ENCODE results near the gene SFTPB.
"Not testable (repeated sequence)": the region's sequence is repeated elsewhere in the genome, so short reads cannot be mapped to it uniquely, and the experiment has no call there.

Gene SFTPB

GRCh38 chr2:85652056-85652455 lies 15.9 kb downstream of the SFTPB start:
- DNase-seq = no peak

DNA sequence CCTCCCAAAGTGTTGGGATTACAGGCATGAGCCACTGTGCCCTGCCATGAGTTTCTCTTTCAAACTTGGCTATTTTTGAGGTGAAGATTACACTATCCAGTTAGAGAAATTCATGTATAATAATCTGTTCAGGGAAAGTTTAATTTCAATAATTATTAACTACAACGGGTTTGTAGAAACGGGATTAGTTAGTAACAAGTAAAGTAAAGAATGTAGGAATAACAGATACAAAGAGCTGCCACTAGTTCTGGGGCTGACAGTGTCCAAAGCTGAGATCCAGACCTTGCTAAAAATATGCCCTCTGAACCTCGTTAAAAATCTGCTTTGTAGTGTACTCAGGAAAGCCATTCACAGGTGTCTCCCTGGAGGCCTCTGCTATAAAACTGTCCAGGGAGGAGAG lies 16.9 kb downstream of the SFTPB start:
- no peak for DNase-seq

DNA sequence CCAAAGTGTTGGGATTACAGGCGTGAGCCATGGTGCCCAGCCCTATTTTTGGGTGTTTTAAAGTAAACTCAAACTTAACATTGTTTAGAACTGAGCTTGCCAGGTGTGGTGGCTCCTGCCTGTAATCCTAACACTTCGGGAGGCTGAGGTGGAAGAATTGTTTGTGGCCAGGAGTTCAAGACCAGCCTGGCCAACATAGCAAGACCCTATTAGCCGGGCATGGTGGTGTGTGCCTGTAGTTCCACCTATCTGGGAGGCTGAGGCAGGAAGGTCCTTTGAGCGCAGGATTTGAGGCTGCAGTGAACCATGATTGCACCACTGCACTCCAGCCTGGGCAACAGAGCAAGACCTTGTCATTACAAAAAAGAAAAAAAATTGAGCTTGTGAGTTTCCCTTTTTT lies 17.5 kb downstream of the SFTPB start:
- no peak for DNase-seq

- no peak for DNase-seq
Measured at GRCh38 chr2:85649201-85650190, 18.5 kb downstream of the SFTPB start.

GRCh38 chr2:85648619-85649018 lies 19.4 kb downstream of the SFTPB start:
- no peak for DNase-seq

- no peak for DNase-seq
Measured at GRCh38 chr2:85647823-85648526, 20.0 kb downstream of the SFTPB start.

- DNase-seq = no peak
Measured at GRCh38 chr2:85646166-85646565, 21.8 kb downstream of the SFTPB start.

GRCh38 chr2:85644909-85645308 lies 23.1 kb downstream of the SFTPB start:
- DNase-seq = no peak

DNA sequence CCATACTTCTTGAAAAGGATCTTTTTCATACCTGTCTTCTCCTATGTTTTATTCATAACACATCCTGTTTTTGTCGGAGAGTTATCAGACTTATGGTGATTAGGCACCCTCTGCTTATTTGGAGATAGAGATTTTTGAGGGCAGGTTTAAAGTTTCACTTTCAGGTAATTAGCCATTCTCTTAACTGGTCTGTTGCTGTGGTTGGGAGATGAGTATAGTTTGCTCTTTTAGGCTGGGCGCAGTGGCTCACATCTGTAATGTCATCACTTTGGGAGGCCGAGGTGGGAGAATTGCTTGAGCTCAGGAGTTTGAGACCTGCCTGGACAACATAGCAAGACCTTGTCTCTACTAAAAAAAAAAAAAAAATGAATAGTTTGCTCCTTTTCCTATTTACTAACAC lies 25.3 kb downstream of the SFTPB start:
- DNase-seq = no peak

GRCh38 chr2:85635636-85636035 lies 32.4 kb downstream of the SFTPB start:
- no peak for DNase-seq

DNA sequence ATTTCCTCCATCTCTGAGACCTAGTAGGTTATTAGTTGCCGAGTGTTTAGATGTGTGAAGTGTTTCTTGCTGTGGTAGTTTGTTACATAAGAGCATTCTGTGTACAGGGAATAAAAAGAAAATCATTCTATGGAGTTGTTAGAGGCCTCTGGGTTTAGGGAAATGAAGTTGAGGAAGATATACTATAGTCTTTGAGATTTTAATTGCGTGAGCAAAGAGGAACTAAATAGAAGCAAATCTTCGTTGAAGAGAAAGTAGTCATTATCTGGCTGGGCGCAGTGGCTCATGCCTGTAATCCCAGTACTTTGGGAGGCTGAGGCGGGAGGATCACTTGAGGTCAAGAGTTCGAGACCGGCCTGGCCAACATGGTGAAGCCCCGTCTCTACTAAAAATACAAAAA lies 33.0 kb downstream of the SFTPB start:
- no peak for DNase-seq

DNA sequence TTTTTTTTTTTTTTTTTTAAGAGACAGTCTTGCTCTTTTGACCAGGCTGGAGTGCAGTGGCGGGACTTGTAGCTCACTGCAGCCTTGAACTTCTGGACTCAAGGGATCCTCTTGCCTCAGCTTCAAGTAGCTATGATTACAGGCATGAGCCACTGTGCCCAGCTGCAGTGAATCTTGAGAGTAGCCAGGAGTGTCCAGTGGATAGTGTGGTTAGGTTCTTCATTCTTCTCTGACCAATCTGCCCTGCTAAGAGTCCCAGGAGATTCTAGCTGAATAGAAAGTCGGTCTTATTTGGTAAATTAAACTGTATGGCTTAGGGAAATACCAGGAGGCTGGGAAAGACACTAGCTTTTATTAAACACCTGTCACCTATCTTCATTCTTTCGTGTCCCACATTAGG lies 36.7 kb downstream of the SFTPB start:
- DNase-seq = no peak

GRCh38 chr2:85628658-85629057 lies 39.3 kb downstream of the SFTPB start:
- DNase-seq = no peak

DNA sequence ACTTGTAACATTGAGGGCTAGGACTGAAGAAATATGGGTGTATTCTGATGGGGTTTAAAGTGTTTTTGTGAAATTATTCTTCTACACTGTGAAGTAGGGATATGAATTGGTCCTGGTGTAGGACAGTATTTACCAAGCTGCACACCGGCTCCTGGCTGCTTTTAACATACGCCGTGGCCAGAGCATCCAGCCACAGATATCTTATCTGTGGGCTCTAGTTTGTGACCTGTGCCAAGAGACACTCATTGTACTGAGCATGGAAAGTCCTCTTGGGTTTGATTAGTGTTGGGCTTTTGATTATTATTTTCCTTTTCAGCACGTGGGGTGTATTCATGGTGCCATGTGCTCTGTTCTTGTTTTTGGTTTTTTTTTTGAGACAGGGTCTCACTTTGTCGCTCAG lies 44.0 kb downstream of the SFTPB start:
- no peak for DNase-seq

GRCh38 chr2:85621338-85621737 lies 46.7 kb downstream of the SFTPB start:
- DNase-seq = no peak

DNA sequence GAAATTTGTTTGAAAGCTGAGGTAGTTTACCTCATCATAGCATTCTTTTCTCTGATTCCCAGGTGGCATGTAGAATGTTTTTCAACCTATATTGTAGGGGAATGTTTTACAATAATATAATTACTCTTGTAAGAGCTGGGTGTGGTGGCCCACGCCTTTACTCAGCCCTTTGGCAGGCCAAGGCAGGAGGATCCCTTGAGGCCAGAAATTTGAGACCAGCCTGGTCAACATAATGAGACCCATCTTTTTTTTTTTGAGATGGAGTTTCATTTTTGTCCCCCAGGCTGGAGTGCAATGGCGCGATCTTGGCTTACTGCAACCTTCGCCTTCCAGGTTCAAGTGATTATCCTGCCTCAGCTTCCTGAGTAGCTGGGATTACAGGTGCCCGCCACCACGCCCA lies 48.4 kb downstream of the SFTPB start:
- no peak for DNase-seq

- not testable (repeated sequence) for DNase-seq
Measured at GRCh38 chr2:85617723-85618122, 50.3 kb downstream of the SFTPB start.

DNA sequence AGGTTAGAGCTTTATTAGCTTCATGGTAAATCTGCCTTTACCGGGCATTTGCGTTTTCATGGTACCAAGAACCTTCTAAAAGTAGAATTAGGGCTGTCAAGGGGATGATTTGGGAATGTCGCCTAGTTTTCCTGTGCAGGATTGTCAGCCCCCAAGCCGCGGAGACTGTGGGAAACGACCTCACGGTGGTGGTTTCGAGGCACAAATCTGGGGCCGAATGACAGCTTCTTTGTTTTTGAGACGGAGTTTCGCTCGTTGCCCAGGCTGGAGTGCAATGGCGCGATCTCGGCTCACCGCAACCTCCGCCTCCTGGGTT lies 52.6 kb downstream of the SFTPB start:
- DNase-seq = no peak

DNA sequence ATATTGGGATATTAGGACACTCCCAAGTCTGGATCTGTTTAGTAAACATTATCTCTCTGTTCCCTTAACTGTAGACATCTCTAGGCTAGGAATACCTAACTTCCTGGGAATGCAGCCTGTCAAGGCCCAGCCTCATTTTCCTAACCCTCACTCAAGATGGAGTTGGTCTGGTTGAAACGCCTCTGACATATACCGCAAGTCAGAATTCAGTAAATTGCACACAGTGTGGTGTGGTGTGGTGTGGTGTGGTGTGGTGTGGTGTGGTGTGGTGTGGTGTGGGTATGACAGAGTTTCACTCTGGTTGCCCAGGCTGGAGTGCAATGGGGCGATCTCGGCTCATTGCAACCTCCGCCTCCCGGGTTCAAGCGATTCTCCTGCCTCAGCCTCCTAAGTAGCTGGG lies 53.2 kb downstream of the SFTPB start:
- not testable (repeated sequence) for DNase-seq

- DNase-seq = no peak
Measured at GRCh38 chr2:85613717-85614515, 54.1 kb downstream of the SFTPB start.

DNA sequence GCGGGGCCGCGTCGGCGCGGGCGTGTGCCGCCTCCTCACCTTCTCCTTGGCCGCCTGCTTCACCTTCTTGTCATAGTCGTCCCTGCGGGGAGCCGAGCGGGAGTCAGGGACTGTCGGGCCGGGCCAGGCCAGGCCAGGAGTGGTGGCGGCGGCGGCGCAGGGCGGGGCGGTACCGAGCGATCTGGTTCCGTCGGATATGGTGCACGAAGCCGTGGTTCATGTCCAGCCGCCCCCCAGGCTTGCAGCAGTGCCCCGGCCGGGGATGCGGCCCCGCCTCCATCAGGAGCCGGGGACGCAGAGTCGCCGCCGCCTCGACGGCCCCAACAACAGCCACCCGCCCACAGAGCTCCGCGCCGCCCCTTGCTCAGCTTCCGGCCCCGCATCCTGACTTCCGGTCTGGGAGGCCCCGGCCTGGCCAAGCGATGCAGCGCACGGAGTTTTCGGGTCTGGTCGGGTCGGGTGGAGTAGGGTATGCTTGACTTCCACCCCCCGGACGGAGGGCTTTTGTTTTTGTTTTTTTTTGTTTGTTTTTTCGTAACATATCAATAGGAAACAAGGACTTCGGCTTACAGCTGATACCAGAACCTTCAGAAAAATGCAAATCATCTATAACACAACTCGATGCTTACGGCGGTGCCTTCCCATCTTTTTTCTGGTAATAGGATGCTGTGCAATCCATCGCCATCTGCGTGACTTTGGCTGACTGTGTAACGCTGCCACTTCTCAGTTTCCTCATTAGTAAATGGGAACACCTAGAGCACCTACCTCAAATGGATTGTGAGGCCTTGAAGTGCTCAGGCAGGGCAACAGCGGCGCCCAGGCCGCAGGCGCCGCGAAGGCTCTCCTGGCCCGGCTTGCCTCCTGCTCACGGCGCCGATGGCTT lies 56.1 kb downstream of the SFTPB start, which contains the start of gene C2orf68:
Gene C2orf68 (minus strand): TSS at position 362 of the 883 bp plus-strand sequence. CDS start 82 bp downstream, at position 280.
- peak; percentile 87 for DNase-seq

DNA sequence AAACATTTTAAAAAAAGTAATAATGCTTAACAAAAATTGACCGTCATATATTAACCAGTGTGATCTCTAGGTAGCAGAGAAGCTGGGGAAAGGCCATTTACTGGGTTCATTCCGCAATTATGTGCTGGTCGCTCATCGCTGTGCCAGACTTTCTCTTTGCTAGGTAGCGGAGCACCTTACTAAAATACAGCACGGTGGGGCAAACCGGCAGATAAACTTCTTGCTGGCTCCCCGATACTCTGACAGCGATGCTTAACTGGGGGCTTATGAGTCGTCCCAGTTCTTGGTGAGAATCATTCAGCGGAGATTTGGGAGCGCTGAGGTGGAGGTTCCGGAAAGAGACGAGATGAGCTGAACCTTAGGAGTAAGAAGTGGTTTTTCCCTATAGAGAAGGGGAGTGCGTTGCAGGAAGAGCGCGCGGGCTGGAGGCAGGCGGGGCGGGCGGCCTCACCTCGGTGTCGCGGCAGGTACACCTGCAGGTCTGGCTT lies 56.7 kb downstream of the SFTPB start:
- no peak for DNase-seq
